ENCODE data around the gene VTI1B. TPM values are rescaled to one million over a fixed set of nuclear protein-coding genes. Genes with fewer than 3 reads are reported as not detected.

VTI1B gene
- total and polyA plus RNA-seq, 2 donors (not counting 1 experiment from before 2014, with no cell fraction given) = 19.5 to 58.8 TPM

DNA sequence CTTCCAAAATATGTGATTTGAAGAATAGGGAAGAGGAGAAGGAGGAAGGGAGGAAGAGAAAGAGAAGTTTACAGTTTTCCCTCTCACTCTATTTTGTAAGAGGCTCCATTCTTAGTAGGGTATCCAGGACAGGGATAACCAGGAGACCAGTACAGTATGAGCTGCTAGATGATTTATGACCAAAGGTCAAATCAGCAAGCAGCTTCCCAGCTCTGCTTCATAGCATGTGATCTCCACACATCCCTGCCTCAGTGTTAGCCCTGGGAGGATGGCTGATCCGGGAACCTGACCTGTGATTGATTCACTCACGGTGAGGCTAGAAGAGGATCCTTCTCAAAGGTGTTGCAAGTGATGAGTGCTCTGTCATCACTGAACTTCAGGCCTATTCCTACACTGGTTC is 43.8 kb upstream of the VTI1B start:
- no peak for ATAC-seq (ENCODE audit: low read depth)
- intact Hi-C loops (cut with micrococcal nuclease) = no loop called here
- Histone ChIP-seq H3K4me1 (ENCODE audit: control insufficient read depth in 2 of 2, insufficient read depth in 2 of 2, low read length in 2 of 2) (no peaks in the 10 kb centered on the region), H3K79me2 (ENCODE audit: control insufficient read depth, insufficient read depth, low read length) (no peaks in the 10 kb centered on the region), H3K36me3 (replicated peaks in 1 of 2; ENCODE audit: control extremely low read depth in 1 of 2, control insufficient read depth in 1 of 2, extremely low read depth in 1 of 2, insufficient read depth in 2 of 2, low read length in 1 of 2) (no peaks in the 10 kb centered on the region), H2AFZ (ENCODE audit: insufficient read depth, low read depth, low read length, poor library complexity, severe bottlenecking) (no peak overlapping the region), H3K9ac (ENCODE audit: low read length) (no peak overlapping the region), H3K27me3 (replicated peaks in 1 of 4; ENCODE audit: control extremely low read depth in 1 of 4, control insufficient read depth in 3 of 4, insufficient read depth in 4 of 4, low read length in 3 of 4) (peaks cover 0 to 15% (median 5%) of the 10 kb centered on the region in 4 experiments), H3K27ac (ENCODE audit: low read length in 2 of 2) (no peak overlapping the region), H3K4me3 (ENCODE audit: control extremely low read depth in 1 of 5, extremely low read depth in 1 of 5, insufficient read depth in 1 of 5, low read depth in 2 of 5, low read length in 4 of 5) (no peak overlapping the region), H3K9me3 (ENCODE audit: control extremely low read depth in 1 of 3, control insufficient read depth in 2 of 3, insufficient read depth in 1 of 3, low read length in 2 of 3) (peaks cover 0 to 2% (median under 1%) of the 10 kb centered on the region in 3 donors), H3K4me2 (replicated peaks; ENCODE audit: low read depth, low read length, poor library complexity, severe bottlenecking) (no peak overlapping the region), H4K20me1 (ENCODE audit: control insufficient read depth, insufficient read depth, low read length, poor library complexity, severe bottlenecking) (no peaks in the 10 kb centered on the region)
- no peaks in the 10 kb centered on the region for H3K9me3 Mint-ChIP-seq (ENCODE audit: insufficient read depth)
- WGBS (ENCODE audit: insufficient coverage) = no CpG with 5 or more reads among the region's 2 CpGs
- ChIA-PET CTCF (no interaction called here), POLR2A (no interaction called here)
- no peak for DNase-seq
- H3K27me3 Mint-ChIP-seq = peaks cover 24% of the 10 kb centered on the region
- H3K27ac Mint-ChIP-seq = no peak overlapping the region
- TF ChIP-seq, protein P1, sequence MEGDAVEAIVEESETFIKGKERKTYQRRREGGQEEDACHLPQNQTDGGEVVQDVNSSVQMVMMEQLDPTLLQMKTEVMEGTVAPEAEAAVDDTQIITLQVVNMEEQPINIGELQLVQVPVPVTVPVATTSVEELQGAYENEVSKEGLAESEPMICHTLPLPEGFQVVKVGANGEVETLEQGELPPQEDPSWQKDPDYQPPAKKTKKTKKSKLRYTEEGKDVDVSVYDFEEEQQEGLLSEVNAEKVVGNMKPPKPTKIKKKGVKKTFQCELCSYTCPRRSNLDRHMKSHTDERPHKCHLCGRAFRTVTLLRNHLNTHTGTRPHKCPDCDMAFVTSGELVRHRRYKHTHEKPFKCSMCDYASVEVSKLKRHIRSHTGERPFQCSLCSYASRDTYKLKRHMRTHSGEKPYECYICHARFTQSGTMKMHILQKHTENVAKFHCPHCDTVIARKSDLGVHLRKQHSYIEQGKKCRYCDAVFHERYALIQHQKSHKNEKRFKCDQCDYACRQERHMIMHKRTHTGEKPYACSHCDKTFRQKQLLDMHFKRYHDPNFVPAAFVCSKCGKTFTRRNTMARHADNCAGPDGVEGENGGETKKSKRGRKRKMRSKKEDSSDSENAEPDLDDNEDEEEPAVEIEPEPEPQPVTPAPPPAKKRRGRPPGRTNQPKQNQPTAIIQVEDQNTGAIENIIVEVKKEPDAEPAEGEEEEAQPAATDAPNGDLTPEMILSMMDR (IDR thresholded peaks at IDR 0.05) = no peak
- no peak for TF ChIP-seq EZH2 (IDR thresholded peaks at IDR 0.05; ENCODE audit: borderline replicate concordance, insufficient read depth, low read depth, low read length, poor library complexity, severe bottlenecking)
- H3K4me1 Mint-ChIP-seq = peaks cover 3% of the 10 kb centered on the region
- H3K4me3 Mint-ChIP-seq = no peak overlapping the region

GRCh38 chr14:67717048-67717447 is 42.6 kb upstream of the VTI1B start:
- no peak overlapping the region for H3K27ac Mint-ChIP-seq
- no CpG with 5 or more reads among the region's 1 CpG for WGBS (ENCODE audit: insufficient coverage)
- Histone ChIP-seq H3K27ac (ENCODE audit: low read length in 2 of 2) (no peak overlapping the region), H3K4me1 (ENCODE audit: control insufficient read depth in 2 of 2, insufficient read depth in 2 of 2, low read length in 2 of 2) (no peaks in the 10 kb centered on the region), H3K9me3 (ENCODE audit: control extremely low read depth in 1 of 3, control insufficient read depth in 2 of 3, insufficient read depth in 1 of 3, low read length in 2 of 3) (no peaks in the 10 kb centered on the region), H3K36me3 (replicated peaks in 1 of 2; ENCODE audit: control extremely low read depth in 1 of 2, control insufficient read depth in 1 of 2, extremely low read depth in 1 of 2, insufficient read depth in 2 of 2, low read length in 1 of 2) (no peaks in the 10 kb centered on the region), H2AFZ (ENCODE audit: insufficient read depth, low read depth, low read length, poor library complexity, severe bottlenecking) (no peak overlapping the region), H3K9ac (ENCODE audit: low read length) (no peak overlapping the region), H4K20me1 (ENCODE audit: control insufficient read depth, insufficient read depth, low read length, poor library complexity, severe bottlenecking) (no peaks in the 10 kb centered on the region), H3K4me2 (replicated peaks; ENCODE audit: low read depth, low read length, poor library complexity, severe bottlenecking) (no peak overlapping the region), H3K79me2 (ENCODE audit: control insufficient read depth, insufficient read depth, low read length) (no peaks in the 10 kb centered on the region), H3K4me3 (ENCODE audit: control extremely low read depth in 1 of 5, extremely low read depth in 1 of 5, insufficient read depth in 1 of 5, low read depth in 2 of 5, low read length in 4 of 5) (no peak overlapping the region), H3K27me3 (replicated peaks in 1 of 4; ENCODE audit: control extremely low read depth in 1 of 4, control insufficient read depth in 3 of 4, insufficient read depth in 4 of 4, low read length in 3 of 4) (peaks cover 0 to 6% (median 1%) of the 10 kb centered on the region in 4 experiments)
- H3K4me1 Mint-ChIP-seq = no peaks in the 10 kb centered on the region
- TF ChIP-seq, protein P1 (IDR thresholded peaks at IDR 0.05) = no peak
- no peak for TF ChIP-seq EZH2 (IDR thresholded peaks at IDR 0.05; ENCODE audit: borderline replicate concordance, insufficient read depth, low read depth, low read length, poor library complexity, severe bottlenecking)
- POLR2A ChIA-PET = no interaction called here
- H3K27me3 Mint-ChIP-seq = peaks cover 14% of the 10 kb centered on the region
- intact Hi-C loops (cut with micrococcal nuclease) = no loop called here
- H3K9me3 Mint-ChIP-seq (ENCODE audit: insufficient read depth) = no peaks in the 10 kb centered on the region
- no peak overlapping the region for H3K4me3 Mint-ChIP-seq
- no peak for DNase-seq
- ATAC-seq (ENCODE audit: low read depth) = no peak
- CTCF ChIA-PET = no interaction called here

Measured in B cell (primary cell).